NT2/D1 (cell line): ENCODE measurements around the gene MIPOL1.

ENCODE experiments used
- SUZ12 ChIP-seq: IDR thresholded peaks from 2 replicates; pipeline ENCODE4 v1.6.1; 2011; ENCODE audit not compliant: insufficient read length, insufficient read depth; ENCODE audit errors: extremely low read depth
- YY1 ChIP-seq: IDR thresholded peaks from 2 replicates; pipeline ENCODE4 v1.6.1; 2011; ENCODE audit not compliant: insufficient read length, insufficient read depth
- ZNF274 ChIP-seq: IDR thresholded peaks from 2 replicates; pipeline ENCODE4 v1.6.1; 2011; ENCODE audit warnings: mild to moderate bottlenecking, low read depth, low read length

DNA sequence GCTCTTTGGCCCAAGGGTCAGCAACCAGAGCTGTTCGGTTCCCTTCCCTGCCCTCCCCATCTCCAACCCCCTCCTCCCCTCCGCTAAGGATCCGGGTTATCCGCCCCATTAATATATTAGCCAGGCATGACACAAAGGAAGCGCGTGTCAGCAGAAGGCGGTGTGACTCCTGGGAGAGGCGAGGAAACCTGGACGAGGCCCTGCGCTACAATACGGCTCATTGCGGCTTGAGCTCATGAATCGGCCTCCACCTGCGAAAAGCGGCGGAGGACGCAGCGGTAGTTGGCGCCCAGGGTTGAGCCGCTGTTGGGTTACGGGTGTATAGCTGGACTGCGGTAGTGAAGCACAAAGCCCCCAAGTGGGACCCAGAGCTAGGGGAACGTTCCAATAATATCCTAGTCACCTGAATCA, 387.4 kb downstream of the MIPOL1 start:
- no peak for TF ChIP-seq YY1
- no peak for TF ChIP-seq SUZ12
- TF ChIP-seq ZNF274: no peak
